Urinary bladder (tissue), 4 donors: Measurements from ENCODE around the gene DMRTA2. TPM values are rescaled to one million over a fixed set of nuclear protein-coding genes. Genes with fewer than 3 reads are reported as not detected.
A peak's percentile ranks its signal among the peaks of the same experiment; 100 is the strongest.

Experiments used
- DNase-seq: peaks from one replicate; pipeline ENCODE4 v3.0.0-alpha.2; 2015; ENCODE audit errors: extremely low spot score
- H3K27ac ChIP-seq: one replicate; pipeline ENCODE4 v1.5.1; 2013; ENCODE audit warnings: low read depth, mild to moderate bottlenecking, moderate library complexity
- H3K36me3 ChIP-seq: one replicate; pipeline ENCODE4 v1.6.1; 2013; ENCODE audit warnings: mild to moderate bottlenecking, moderate library complexity; ENCODE audit not compliant: insufficient read depth
- H3K4me1 ChIP-seq: one replicate; pipeline ENCODE4 v1.6.1; 2013; ENCODE audit warnings: mild to moderate bottlenecking, moderate library complexity; ENCODE audit not compliant: insufficient read depth
- H3K4me3 ChIP-seq: one replicate; pipeline ENCODE4 v1.5.1; 2013; ENCODE audit warnings: low read depth, low read length
- WGBS: extraction: QIAGEN DNeasy Blood & Tissue Kit; methylation state at CpG from one replicate; pipeline ENCODE4 v1.1.7; 2013; 5-methylcytosine and 5-hydroxymethylcytosine counted together
- polyA plus RNA-seq: library from polyadenylated mRNA; stranded (reverse); fragments of 200-250 nt; gene quantifications from one replicate; pipeline ENCODE4 v1.2.3, GENCODE V29; 2013
- total RNA-seq: library from RNA; depleted of rRNA; stranded (reverse); fragments of >200 nt; gene quantifications from one replicate; pipeline ENCODE4 v1.2.3, GENCODE V29; 2014
- donor health status: healthy with polysubstance abuse.
- donor health status: healthy.

DMRTA2 gene
- total and polyA plus RNA-seq, 2 donors, result not detected

DNA sequence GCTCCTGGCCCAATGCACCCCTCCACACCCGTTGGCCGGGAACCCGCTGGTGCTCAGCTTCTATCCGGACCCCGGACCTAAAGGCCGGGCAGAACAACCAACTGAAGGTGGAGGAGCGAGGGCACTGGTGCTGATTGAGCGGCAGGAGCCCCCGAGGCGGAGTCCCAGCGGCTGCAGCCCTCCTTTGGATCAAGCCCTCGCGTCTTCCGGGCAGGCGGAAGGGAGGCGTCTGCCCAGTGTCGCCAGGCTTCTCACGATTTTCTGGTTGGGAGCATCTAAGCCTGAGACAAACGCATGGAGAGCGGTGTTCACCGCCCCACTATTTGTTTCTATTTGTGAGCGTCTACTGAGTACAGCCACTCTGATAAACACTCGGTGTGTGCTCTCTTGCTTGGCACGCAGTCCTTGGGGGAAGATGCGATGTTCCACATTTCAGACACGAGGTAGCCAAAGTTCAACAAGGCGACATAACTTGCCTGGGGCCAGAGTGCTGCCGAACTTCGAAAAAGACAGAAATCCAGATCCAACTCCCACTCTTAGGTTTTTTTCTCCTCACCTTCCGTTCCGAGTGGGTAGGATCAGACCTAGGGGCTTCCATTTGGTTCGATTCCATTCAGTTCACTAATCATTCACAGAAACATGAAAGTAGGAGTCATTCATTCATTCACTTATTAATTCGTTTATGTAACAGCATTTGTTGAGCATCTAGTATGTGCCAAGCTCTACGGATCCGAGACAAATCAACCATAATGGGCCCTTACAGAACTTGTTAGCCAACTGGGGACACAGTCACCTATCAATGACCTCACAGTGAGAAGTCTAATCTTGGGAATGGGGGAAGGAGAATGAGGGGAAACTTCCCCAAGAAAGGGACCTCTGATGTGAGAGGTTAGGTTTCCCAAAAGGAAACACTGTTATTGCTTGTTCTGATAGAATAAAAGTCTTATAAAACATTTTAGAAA is 4.9 kb upstream of the DMRTA2 start:
- Histone ChIP-seq H3K27ac (no peak overlapping the region), H3K4me1 (no peaks in the 10 kb centered on the region), H3K4me3 (no peak overlapping the region), H3K36me3 (no peaks in the 10 kb centered on the region)
- 5% methylated on average over 35 of the region's 35 CpGs for WGBS
- no peak for DNase-seq

DNA sequence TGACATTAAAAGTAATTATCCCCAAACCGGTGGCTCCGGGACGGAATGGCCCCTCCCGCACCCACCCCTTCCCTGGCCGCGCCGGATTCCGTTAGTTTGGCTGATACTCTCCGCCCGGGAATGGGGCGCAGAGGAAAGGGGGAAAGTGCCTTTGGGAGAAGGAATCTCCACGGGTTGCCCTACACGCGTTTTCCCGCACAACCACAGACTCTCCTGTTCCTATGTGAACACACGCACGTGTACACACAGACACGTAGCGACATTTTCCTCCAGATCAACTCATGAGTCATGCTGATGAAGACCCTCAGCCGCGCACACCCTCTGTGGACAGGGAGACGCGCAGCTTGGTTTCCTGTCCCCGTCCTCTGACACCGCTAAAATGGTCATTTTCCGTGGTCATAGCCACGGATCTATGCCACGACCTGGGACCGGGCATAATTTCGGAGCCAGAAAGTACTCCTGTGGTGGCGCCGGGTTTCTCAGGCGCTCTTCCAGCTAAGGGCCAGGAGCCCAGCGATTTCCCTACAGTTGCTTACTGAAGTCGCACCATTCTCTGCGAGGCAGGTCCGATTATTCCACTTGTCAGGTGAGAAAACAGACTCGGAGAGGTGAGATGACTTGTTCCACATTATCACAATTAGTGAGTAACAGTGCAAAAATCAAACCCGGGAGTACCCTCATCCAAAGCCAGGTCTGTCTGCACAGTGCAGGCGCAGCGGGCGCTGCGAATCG is 4.0 kb upstream of the DMRTA2 start:
- DNase-seq, result no peak
- H3K36me3 ChIP-seq, result no peaks in the 10 kb centered on the region
- WGBS, result 3% methylated on average over 44 of the region's 44 CpGs
- no peaks in the 10 kb centered on the region for H3K4me1 ChIP-seq
- H3K4me3 ChIP-seq, result no peak overlapping the region
- no peak overlapping the region for H3K27ac ChIP-seq

DNA sequence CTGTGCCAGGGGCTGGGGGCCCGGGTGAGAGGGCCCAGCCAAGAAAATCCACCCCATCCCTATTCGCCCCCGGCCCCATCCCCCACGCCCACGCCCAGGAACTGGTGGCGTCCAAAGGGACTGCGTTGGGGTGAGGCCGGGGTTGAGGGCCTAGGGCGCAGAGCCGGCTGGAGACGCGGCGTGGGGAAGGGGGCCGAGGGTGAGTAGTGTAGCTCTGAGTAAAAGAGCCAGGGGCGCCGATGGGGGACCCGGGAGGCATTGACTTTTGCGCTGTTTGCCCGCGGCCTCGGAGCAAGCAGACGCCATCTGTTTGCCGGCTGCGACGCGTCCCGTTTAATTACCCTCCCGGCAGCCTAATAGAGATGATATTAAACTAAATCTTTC is 3.5 kb upstream of the DMRTA2 start:
- Histone ChIP-seq H3K36me3 (no peaks in the 10 kb centered on the region), H3K27ac (no peak overlapping the region), H3K4me1 (no peaks in the 10 kb centered on the region), H3K4me3 (no peak overlapping the region)
- WGBS, result 2% methylated on average over 28 of the region's 28 CpGs
- DNase-seq, result no peak

DNA sequence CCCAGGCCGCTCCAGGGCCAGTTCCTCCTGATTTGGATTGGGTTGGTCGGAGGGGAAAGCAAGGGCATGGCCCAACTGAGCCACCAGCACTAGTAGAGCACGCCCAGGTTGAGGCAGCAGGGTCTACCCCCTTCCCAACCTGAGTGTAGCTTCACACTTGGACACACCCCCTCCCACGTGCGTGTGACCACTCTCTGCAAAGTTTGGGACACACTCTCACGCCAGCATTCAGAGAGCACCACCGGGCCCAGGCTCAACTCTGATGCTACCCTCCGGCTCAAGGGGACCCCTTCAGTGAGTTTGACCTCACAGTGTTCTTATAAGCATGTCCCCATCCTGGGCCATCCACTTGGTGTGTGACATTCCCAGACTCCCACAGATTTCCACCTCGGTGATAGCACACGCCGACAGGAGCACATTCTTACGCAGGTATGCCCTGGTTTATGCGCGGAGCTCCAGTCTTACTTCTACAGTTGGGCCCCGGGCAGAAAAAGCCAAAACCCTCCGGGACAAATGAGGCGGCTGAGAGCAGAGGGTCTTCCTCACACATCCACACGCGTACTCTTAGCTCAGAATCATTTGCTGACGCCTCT is 3.0 kb upstream of the DMRTA2 start:
- Histone ChIP-seq H3K27ac (no peak overlapping the region), H3K4me1 (no peaks in the 10 kb centered on the region), H3K4me3 (no peak overlapping the region), H3K36me3 (no peaks in the 10 kb centered on the region)
- DNase-seq, result no peak
- 21% methylated on average over 20 of the region's 20 CpGs for WGBS

DNA sequence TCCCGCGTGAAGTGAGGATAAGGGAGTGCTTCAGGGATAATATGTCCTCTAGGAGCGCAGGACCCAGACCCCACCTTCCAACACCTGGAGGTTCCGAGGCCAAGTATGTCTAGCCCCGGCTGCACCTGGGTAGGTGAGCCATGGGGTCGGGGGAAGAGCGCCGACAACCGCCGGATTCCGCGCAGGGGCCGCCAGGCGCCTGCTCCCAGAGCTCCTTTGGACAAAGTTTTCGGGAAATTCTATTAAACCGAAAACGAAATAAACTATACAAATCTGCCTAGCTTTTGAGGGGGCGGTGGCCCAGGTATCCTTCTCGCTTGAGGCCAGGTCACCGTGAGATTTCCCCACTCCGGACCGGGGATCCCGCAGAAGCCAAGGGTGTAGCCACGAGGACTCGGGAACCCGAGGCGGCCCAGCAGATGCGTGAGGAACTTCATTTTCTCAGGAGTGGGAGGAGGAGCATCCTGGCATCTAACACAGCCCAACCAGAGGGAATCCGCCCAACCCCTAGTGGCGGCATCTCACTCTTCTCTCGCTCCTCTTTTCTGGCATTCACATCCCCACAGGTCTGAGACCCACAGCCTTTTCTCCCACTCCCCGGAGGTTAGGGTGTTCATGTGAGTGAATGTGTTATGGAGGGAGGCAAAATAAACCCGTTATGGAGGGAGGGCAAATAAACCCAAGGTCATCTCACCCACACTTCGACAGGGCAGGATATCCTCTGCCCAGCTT is 2.3 kb upstream of the DMRTA2 start:
- Histone ChIP-seq H3K4me1 (no peaks in the 10 kb centered on the region), H3K36me3 (no peaks in the 10 kb centered on the region), H3K27ac (no peak overlapping the region), H3K4me3 (no peak overlapping the region)
- DNase-seq, result no peak
- WGBS, result 8% methylated on average over 34 of the region's 34 CpGs

DNA sequence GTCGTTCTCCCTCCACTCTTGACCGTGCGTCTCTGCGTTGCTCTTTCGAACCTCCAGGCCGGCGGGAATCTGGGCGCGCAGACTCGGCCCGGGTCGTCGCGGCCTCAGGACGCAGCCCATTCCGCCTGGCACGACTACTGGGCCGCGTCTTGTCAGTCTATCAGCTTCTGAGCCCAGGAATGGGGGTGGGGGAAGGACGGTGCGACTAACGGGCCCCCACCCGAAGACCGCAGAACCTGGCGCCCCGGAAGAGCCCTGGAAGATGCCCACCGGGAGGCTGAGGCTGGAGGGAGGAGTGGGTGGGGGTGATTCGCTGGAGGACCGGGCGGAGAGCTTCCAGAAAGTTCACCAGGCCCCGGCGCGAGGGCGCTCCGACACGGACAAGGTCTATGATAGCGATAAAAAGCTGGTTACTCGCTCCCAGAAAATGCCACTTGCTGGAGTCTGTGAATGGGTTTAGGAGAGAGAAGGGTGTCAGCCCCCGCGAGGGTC is 1.7 kb upstream of the DMRTA2 start:
- H3K4me1 ChIP-seq, result no peaks in the 10 kb centered on the region
- no peak for DNase-seq

DNA sequence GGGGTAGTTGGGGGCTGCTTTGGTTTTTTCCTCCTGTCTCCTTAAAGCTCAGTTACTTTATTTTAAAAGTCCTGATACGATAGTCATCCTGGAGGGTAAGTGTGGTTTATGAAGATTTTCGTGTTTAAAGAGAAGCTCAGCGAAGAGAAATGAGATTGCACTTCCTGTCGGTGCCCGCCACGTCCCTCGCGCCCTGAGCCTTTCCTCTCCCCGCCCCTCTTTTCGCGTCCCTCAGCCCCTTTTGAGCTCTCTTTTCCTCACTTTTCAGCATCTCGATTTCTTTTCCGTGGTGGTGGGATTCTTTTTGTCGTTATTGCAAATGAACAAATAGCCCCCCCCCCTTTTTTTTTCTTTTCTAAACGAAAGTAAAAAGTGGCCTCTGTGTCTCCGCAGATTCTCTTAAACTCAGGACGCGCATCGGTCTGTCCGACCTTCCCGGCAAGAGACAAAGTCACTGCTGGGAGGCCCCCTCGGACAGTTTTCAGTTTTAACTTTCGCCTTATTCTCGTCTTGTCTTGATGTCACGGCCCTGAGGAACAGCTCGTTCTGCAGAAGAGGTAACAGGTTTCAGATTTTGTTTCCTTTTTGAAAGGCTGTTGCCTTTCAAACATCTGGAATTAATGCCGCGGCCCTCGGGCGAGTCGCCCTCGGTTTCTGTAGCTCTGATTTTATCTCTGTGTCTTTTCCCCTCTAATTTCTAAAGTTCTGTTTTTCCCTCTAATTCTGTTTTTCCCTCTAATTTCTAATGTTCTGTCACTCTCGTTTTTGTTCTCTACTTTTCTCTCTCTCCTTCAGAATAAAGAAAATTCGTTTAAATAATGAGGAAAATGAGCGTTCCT is 1.0 kb upstream of the DMRTA2 start:
- peak overlapping the region; percentile 34 for H3K4me3 ChIP-seq
- H3K4me1 ChIP-seq, result no peaks in the 10 kb centered on the region
- no peak overlapping the region for H3K27ac ChIP-seq
- WGBS, result 4% methylated on average over 35 of the region's 35 CpGs
- DNase-seq, result no peak
- H3K36me3 ChIP-seq, result no peaks in the 10 kb centered on the region

More for the DNA sequence above, 1.7 kb upstream of the DMRTA2 start:
- WGBS, result 5% methylated on average over 40 of the region's 40 CpGs
- Histone ChIP-seq H3K4me3 (no peak overlapping the region), H3K36me3 (no peaks in the 10 kb centered on the region), H3K27ac (no peak overlapping the region)

DNA sequence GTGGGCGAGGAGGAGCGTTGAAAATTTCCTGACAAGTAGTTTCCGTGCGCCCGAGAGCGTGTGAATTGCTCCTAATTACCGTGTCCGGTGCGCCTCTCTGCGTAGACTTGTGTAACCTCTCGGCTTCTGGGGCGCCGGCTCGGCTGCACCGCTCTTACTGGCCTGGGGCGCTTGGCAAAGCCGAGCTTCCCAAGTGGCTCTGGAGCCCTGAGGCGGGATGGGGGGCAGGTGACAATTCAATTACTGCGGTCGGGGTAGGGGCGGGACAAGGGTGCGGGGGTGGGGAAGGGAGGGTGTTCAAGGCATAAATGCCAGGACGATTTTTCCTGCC is 392 bp upstream of the DMRTA2 start:
- Histone ChIP-seq H3K27ac (no peak overlapping the region), H3K4me1 (no peaks in the 10 kb centered on the region), H3K4me3 (peak overlapping the region; percentile 34), H3K36me3 (no peaks in the 10 kb centered on the region)
- 4% methylated on average over 23 of the region's 23 CpGs for WGBS
- DNase-seq, result no peak

DNA sequence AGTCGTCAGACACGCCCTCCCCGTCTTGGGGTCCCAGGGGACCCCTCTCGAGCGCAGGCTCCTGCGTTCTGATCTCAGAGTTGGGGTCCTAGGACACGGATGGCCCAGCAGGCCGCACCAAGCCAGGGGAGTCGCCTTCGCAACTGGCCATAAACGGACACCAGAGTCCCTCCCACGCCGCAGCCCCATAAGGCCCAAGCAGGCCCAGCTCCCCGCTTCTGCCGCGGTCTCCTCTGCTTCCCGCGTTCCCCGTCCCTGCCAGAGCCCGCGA is 633 bp downstream of the DMRTA2 start:
- Histone ChIP-seq H3K36me3 (no peaks in the 10 kb centered on the region), H3K27ac (no peak overlapping the region), H3K4me3 (no peak overlapping the region), H3K4me1 (no peaks in the 10 kb centered on the region)
- DNase-seq, result no peak
- 7% methylated on average over 21 of the region's 21 CpGs for WGBS

DNA sequence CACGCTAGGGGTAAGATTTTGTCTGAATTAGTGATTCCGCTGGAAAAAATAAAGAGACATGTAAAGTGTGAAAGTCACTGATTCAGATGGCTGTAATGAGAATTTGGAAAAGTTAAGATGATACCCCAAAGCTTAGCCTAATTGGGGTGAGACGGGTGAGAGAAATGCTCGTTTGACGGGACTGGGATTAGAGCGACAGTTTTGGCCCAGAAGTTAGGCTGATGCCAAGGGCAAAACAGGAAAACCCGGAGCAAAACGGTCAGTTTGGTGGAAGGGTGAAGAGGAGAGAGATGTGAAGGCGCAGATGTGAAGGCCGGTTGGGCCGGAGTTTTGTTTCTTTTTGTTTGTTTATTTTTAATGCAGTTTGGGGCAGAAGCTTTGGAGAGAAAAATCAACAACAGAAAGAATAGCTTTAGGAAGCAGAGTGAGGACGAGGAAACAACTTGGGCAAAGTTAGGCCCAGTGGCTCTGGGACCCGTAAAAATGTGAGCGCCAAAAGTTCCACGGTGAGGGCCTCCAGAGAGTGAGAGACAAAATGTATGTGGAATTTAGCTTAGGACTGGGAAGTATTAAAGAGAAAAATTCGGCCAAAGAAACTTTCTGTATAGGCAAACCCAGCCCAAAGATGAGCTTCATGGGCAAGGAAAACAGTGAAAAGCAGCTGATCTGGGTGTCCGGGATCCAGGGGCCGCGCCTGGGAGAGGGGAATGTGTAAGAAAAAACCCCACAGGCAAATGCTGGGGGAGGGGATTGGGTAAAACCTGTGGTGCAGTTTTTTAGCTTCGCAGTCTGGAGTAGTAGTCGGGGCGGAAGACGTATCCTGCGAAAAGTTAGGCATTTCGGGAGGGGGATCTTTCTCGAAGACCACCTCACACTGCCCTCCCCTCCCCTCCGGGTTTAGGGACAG is 1.2 kb downstream of the DMRTA2 start:
- Histone ChIP-seq H3K36me3 (no peaks in the 10 kb centered on the region), H3K4me1 (peaks cover 2% of the 10 kb centered on the region), H3K4me3 (no peak overlapping the region), H3K27ac (no peak overlapping the region)
- DNase-seq, result no peak
- 31% methylated on average over 27 of the region's 27 CpGs for WGBS

DNA sequence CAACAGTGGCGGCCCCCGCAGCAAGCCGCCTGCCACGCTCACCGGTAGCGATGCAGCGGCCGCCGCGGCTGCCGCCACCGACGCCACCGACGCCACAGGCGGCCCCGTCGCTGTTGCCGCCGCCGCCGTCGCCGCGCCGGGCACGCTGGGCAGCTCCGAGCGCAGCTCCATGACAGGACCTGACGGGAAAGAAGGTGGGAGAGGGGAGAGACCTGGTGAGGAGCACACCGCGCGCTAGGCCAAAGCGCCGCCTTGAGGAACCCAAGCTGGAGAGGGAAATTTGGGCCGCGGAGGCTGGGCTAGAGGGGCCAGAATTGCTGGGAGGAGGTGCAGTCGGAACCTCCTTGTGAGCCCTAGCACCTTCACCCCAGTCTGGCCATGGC is 1.9 kb downstream of the DMRTA2 start:
- Histone ChIP-seq H3K27ac (no peak overlapping the region), H3K4me1 (peaks cover 2% of the 10 kb centered on the region), H3K4me3 (no peak overlapping the region), H3K36me3 (no peaks in the 10 kb centered on the region)
- DNase-seq, result no peak
- WGBS, result 3% methylated on average over 38 of the region's 38 CpGs

DNA sequence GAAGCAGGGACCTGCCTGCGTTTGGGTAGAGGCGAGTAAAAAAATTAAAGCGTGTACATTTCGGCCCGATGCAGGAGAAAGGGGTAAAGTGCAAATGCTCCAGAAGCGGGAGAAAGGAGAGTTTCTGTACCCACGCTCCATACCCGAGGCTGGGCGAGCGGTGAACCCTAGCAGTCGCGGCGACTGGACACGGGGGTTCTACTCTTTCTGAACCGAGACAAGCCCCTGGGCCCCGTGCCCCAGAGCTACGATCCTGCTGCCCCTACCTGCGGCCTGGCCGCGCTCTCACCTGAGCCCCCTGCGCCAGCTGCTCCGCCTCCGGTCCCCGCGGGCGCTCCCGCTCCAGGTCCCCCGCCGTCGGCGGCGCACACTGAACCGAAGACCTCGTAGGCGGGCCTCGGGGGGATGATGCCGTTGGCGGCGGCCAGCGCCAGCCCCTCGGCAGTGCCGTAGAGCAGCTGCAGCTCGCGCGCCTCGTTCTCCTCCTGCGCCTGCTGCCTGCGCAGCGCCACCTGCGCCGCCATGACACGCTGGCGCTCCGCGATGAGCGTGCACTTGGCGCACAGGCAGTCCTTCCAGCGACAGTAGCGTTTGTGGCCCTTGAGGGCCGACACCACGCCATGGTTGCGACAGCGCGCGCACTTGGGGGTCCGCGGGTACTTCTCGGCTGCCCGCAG is 2.4 kb downstream of the DMRTA2 start:
- DNase-seq, result no peak
- Histone ChIP-seq H3K4me3 (no peak overlapping the region), H3K27ac (no peak overlapping the region), H3K36me3 (no peaks in the 10 kb centered on the region), H3K4me1 (peaks cover 2% of the 10 kb centered on the region)
- WGBS, result 2% methylated on average over 69 of the region's 69 CpGs
